K562 (cell line): ENCODE measurements around the gene ARHGAP42. TPM values are rescaled to one million over a fixed set of nuclear protein-coding genes. Genes with fewer than 3 reads are reported as not detected.

Experiments used
- ATAC-seq: fragments of 200-7000 bp; cut with Tn5 transposase; 3 replicates; pipeline ENCODE4 v1.9.1; 2020; ENCODE audit warnings: moderate library complexity
- BruUV-seq: library from RNA; stranded (reverse); fragments of 400-500 nt; replicated peaks from 2 replicates; lab custom pipeline; 2021; lab: Mats Ljungman, UMichigan
- CTCF ChIA-PET: fragments of 300-600 bp; formaldehyde crosslinking; extraction: SDS; loops from one replicate; lab custom pipeline; 2021; ENCODE audit warnings: low intra/inter-chr PET ratio; lab: Yijun Ruan, JAX
- POLR2A ChIA-PET: fragments of 300-600, 350-650 bp; sonication (Branson Sonifier 250); formaldehyde crosslinking; extraction: SDS; loops from one replicate; lab custom pipeline; 2021; ENCODE audit warnings: antibody characterized with exemption, inconsistent platforms; lab: Yijun Ruan, JAX
- DNase-seq, 4 experiments: peaks; one replicate each; pipeline versions ENCODE4 v3.0.0 to v3.0.0-alpha.2; 2011 to 2018; ENCODE audit warnings: low spot score in 3 of 4, mixed read lengths in 3 of 4; ENCODE audit errors: extremely low read depth in 1 of 4
- FAIRE-seq: peaks from 2 replicates; lab custom pipeline; 2011; peaks lifted over from hg19 to GRCh38; lab: Jason Lieb, UNC
- H2AFZ ChIP-seq: 2 replicates; pipeline ENCODE4 v1.6.0; 2011; ENCODE audit warnings: low read depth, low read length, control low read depth, inconsistent platforms
- H3K27ac ChIP-seq: fragments of 200-600 bp; 3 replicates; pipeline ENCODE4 v1.8.0; 2011; ENCODE audit warnings: low read depth, mild to moderate bottlenecking, control low read depth, inconsistent platforms, low read length, moderate library complexity, mixed read lengths; ENCODE audit errors: extremely low read depth
- H3K27me3 ChIP-seq, 2 experiments: fragments of 300-600 bp in 1 of 2; 2 replicates in 1 of 2; 3 replicates in 1 of 2; pipeline versions ENCODE4 v1.6.0 to v1.8.0; 2011; ENCODE audit warnings: inconsistent platforms in 2 of 2, low read length in 2 of 2, mild to moderate bottlenecking in 1 of 2, mixed read lengths in 1 of 2, moderate library complexity in 1 of 2; ENCODE audit not compliant: control insufficient read depth in 2 of 2, insufficient read depth in 2 of 2
- H3K36me3 ChIP-seq: fragments of 300-600 bp; 3 replicates; pipeline ENCODE4 v1.8.0; 2011; ENCODE audit warnings: mild to moderate bottlenecking, low read length, inconsistent platforms; ENCODE audit not compliant: control insufficient read depth, insufficient read depth
- H3K4me1 ChIP-seq, 2 experiments: fragments of 200-600 bp in 1 of 2; replicated peaks in 1 of 2; 2 replicates in 1 of 2; 3 replicates in 1 of 2; pipeline versions ENCODE4 v1.5.1 to v1.8.0; 2011; ENCODE audit warnings: inconsistent platforms in 2 of 2, low read length in 2 of 2, mild to moderate bottlenecking in 1 of 2, mixed read lengths in 1 of 2, moderate library complexity in 1 of 2; ENCODE audit not compliant: control insufficient read depth in 2 of 2, insufficient read depth in 2 of 2
- H3K4me2 ChIP-seq: 2 replicates; pipeline ENCODE4 v1.6.1; 2011; ENCODE audit warnings: low read length, control low read depth, inconsistent platforms, mixed read lengths; ENCODE audit not compliant: insufficient read depth
- H3K4me3 ChIP-seq: fragments of 200-600 bp; sonication (generic), shearing (Covaris generic); 2 replicates; pipeline ENCODE4 v1.5.1; 2016; ENCODE audit warnings: control low read depth, inconsistent platforms
- H3K79me2 ChIP-seq: fragments of 200-600 bp; 3 replicates; pipeline ENCODE4 v1.8.0; 2011; ENCODE audit warnings: low read length, inconsistent platforms; ENCODE audit not compliant: control insufficient read depth, insufficient read depth
- H3K9ac ChIP-seq, 2 experiments: 2 replicates each; pipeline versions ENCODE4 v1.6.0 to v1.6.1; 2011; ENCODE audit warnings: low read depth in 2 of 2, low read length in 2 of 2, control low read depth in 1 of 2, inconsistent platforms in 1 of 2, mild to moderate bottlenecking in 1 of 2, mixed read lengths in 1 of 2; ENCODE audit not compliant: insufficient read depth in 1 of 2
- H3K9me1 ChIP-seq: one replicate; pipeline ENCODE4 v1.6.0; 2011; ENCODE audit warnings: inconsistent platforms, mild to moderate bottlenecking, low read length, moderate library complexity; ENCODE audit not compliant: control insufficient read depth, insufficient read depth
- H3K9me3 ChIP-seq: replicated peaks from 2 replicates; pipeline ENCODE4 v1.5.1; 2011; ENCODE audit warnings: low read depth, low read length, inconsistent platforms; ENCODE audit not compliant: control insufficient read depth, insufficient read depth
- H4K20me1 ChIP-seq: replicated peaks from 2 replicates; pipeline ENCODE4 v1.6.1; 2011; ENCODE audit warnings: low read length, inconsistent platforms, mixed read lengths; ENCODE audit not compliant: control insufficient read depth, insufficient read depth
- ASH1L ChIP-seq: fragments of 450-650 bp; IDR thresholded peaks from 2 replicates; pipeline ENCODE4 v1.6.1; 2018; ENCODE audit warnings: borderline replicate concordance, mild to moderate bottlenecking, low read depth; ENCODE audit not compliant: partially characterized antibody
- CCAR2 ChIP-seq: fragments of 200-400 bp; formaldehyde crosslinking; IDR thresholded peaks from 2 replicates; pipeline ENCODE4 v1.6.1; 2017; ENCODE audit warnings: mild to moderate bottlenecking, low read depth, low read length
- HDAC6 ChIP-seq: IDR thresholded peaks from 2 replicates; pipeline ENCODE4 v1.6.1; 2012; ENCODE audit warnings: low read depth, mild to moderate bottlenecking, control low read depth, inconsistent platforms, low read length, moderate library complexity
- KAT2B ChIP-seq: IDR thresholded peaks from one replicate; pipeline ENCODE4 v1.6.1; 2012; ENCODE audit warnings: low read depth, mild to moderate bottlenecking, control low read depth, inconsistent platforms, low read length, moderate library complexity
- MAFK ChIP-seq: IDR thresholded peaks from 2 replicates; pipeline ENCODE4 v1.6.1; 2011; ENCODE audit warnings: low read length, improper control_type of control experiment
- POLR2A ChIP-seq: fragments of 450-650 bp; conservative IDR thresholded peaks from 2 replicates; pipeline ENCODE4 v1.6.1; 2016
- RBM25 ChIP-seq: fragments of 200-400 bp; formaldehyde crosslinking; IDR thresholded peaks from 2 replicates; pipeline ENCODE4 v1.6.1; 2018; ENCODE audit warnings: low read length, low read depth, moderate library complexity; ENCODE audit not compliant: severe bottlenecking
- RFX5 ChIP-seq: IDR thresholded peaks from 2 replicates; pipeline ENCODE4 v1.6.1; 2011; ENCODE audit warnings: low read depth, mild to moderate bottlenecking, improper control_type of control experiment, low read length
- ZNF695 ChIP-seq: fragments of 450-650 bp; formaldehyde crosslinking; IDR thresholded peaks from 2 replicates; pipeline ENCODE4 v1.4.0; 2020; ENCODE audit warnings: mild to moderate bottlenecking, moderate library complexity
- WGBS: fragments of 100-300 bp; shearing (Covaris generic); methylation state at CpG from one replicate; pipeline ENCODE4 v1.1.6; 2016; ENCODE audit warnings: low coverage, mixed read lengths; ENCODE audit not compliant: insufficient coverage; ENCODE audit errors: missing lambda C conversion rate; 5-methylcytosine and 5-hydroxymethylcytosine counted together
- in situ Hi-C: fragments of 300-500 bp; cut with MboI; formaldehyde crosslinking; loops from 4 replicates; pipeline ENCODE4 v1.15.0; 2018; ENCODE audit warnings: inconsistent platforms, mixed read lengths
- intact Hi-C: fragments of 100-400 bp; cut with micrococcal nuclease; formaldehyde crosslinking; loops from 2 replicates; pipeline ENCODE4 v1.14.2; 2022
- polyA plus RNA-seq, 8 experiments: library from polyadenylated mRNA; depleted of rRNA in 4 of 8; stranded (reverse) in 5 of 8; unstranded in 3 of 8; fragments of >200 nt; fragmentation: Nextera tagmentation in 2 of 8; fragmentation: Illumina TruSeq in 1 of 8; extraction: Ambion mirVana in 2 of 8; extraction: Trizol in 1 of 8; gene quantifications; 2 replicates each; pipeline versions ENCODE4 v1.2.1 to v1.2.3, GENCODE V29; 2011 to 2014; ENCODE audit warnings: inconsistent platforms in 1 of 8, missing spikeins in 1 of 8
- total RNA-seq, 7 experiments: library from RNA; depleted of rRNA in 6 of 7; stranded (reverse); fragments of >200 nt in 6 of 7; fragmentation: Illumina TruSeq in 2 of 7; extraction: Trizol in 2 of 7; gene quantifications; 2 replicates each; pipeline versions ENCODE4 v1.2.1 to v1.2.3, GENCODE V29; 2011 to 2021; ENCODE audit warnings: low replicate concordance in 1 of 7
- TF ChIP-seq, protein P1 (sequence below): fragments of 200-400 bp; formaldehyde crosslinking; IDR thresholded peaks from 2 replicates; pipeline ENCODE4 v1.6.1; 2017; ENCODE audit warnings: mild to moderate bottlenecking, low read depth, low read length, moderate library complexity
- TF ChIP-seq, protein P2 (sequence below): sonication (generic); formaldehyde crosslinking; IDR thresholded peaks from 2 replicates; pipeline ENCODE4 v1.5.0; 2020; ENCODE audit warnings: missing genetic modification reagents
- TF ChIP-seq, protein P3 (sequence below): fragments of 450-650 bp; formaldehyde crosslinking; conservative IDR thresholded peaks from 2 replicates; pipeline ENCODE4 v1.4.0; 2022; ENCODE audit warnings: mild to moderate bottlenecking, missing genetic modification characterization
- TF ChIP-seq, protein P4 (sequence below), 2 experiments: fragments of 450-650 bp; IDR thresholded peaks; 2 replicates each; pipeline ENCODE4 v1.6.1; 2016
- TF ChIP-seq, protein P5 (sequence below), 2 experiments: fragments of 450-650 bp in 1 of 2; IDR thresholded peaks; 2 replicates each; pipeline ENCODE4 v1.6.1; 2011 to 2017; ENCODE audit warnings: low read depth in 2 of 2, antibody characterized with exemption in 1 of 2, borderline replicate concordance in 1 of 2, low read length in 1 of 2, mild to moderate bottlenecking in 1 of 2, mixed read lengths in 1 of 2; ENCODE audit not compliant: control insufficient read depth in 1 of 2

ARHGAP42 gene
- total and polyA plus RNA-seq, 9 of the 15 experiments (the other 6 are each of a cell fraction or from before 2014, with no cell fraction given), result 0.95 to 6.1 (median 2.4) TPM

DNA sequence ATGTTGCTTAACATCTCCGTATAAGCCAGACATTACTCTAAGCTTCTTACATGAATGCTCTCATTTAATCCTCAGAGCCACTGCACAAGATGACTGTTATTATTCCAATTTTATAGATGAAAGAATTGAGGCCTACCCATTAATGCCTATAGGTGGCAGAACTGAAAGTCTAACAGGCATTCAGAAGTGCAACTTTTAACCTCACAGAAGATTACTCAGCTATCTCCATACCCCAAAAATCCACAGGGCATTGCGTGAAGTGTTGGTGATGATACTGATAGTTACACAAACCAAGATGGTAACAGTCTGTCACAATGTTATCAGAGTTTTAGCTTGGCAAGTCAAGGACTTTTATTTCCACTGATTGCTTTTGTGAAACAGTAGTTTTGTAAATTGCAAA, 130.5 kb downstream of the ARHGAP42 start:
- Histone ChIP-seq H2AFZ (no peak overlapping the region), H3K9ac (no peak overlapping the region), H3K27ac (no peak overlapping the region), H3K27me3 (no peaks in the 10 kb centered on the region), H3K36me3 (no peaks in the 10 kb centered on the region), H3K9me3 (no peaks in the 10 kb centered on the region), H3K4me3 (no peak overlapping the region), H3K9me1 (no peaks in the 10 kb centered on the region), H3K4me2 (no peak overlapping the region), H4K20me1 (no peaks in the 10 kb centered on the region), H3K79me2 (no peaks in the 10 kb centered on the region), H3K4me1 (no peaks in the 10 kb centered on the region)
- FAIRE-seq (no peak), DNase-seq (no peak), ATAC-seq (no peak)
- CTCF ChIA-PET, result no interaction called here
- BruUV-seq, result no TSS peak
- intact Hi-C loops, result no loop called here
- POLR2A ChIA-PET, result no interaction called here
- 24% methylated on average over 2 of the region's 2 CpGs for WGBS
- in situ Hi-C loops, result no loop called here
- TF ChIP-seq ASH1L (no peak), POLR2A (no peak), KAT2B (no peak), HDAC6 (no peak), RBM25 (no peak), RFX5 (no peak), MAFK (no peak), ZNF695 (CRISPR knock-in tag) (no peak), CCAR2 (no peak)
- TF ChIP-seq, protein P1, sequence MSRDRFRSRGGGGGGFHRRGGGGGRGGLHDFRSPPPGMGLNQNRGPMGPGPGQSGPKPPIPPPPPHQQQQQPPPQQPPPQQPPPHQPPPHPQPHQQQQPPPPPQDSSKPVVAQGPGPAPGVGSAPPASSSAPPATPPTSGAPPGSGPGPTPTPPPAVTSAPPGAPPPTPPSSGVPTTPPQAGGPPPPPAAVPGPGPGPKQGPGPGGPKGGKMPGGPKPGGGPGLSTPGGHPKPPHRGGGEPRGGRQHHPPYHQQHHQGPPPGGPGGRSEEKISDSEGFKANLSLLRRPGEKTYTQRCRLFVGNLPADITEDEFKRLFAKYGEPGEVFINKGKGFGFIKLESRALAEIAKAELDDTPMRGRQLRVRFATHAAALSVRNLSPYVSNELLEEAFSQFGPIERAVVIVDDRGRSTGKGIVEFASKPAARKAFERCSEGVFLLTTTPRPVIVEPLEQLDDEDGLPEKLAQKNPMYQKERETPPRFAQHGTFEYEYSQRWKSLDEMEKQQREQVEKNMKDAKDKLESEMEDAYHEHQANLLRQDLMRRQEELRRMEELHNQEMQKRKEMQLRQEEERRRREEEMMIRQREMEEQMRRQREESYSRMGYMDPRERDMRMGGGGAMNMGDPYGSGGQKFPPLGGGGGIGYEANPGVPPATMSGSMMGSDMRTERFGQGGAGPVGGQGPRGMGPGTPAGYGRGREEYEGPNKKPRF, result no peak
- TF ChIP-seq, protein P2, sequence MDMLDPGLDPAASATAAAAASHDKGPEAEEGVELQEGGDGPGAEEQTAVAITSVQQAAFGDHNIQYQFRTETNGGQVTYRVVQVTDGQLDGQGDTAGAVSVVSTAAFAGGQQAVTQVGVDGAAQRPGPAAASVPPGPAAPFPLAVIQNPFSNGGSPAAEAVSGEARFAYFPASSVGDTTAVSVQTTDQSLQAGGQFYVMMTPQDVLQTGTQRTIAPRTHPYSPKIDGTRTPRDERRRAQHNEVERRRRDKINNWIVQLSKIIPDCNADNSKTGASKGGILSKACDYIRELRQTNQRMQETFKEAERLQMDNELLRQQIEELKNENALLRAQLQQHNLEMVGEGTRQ (CRISPR knock-in tag), result no peak
- TF ChIP-seq, protein P3, sequence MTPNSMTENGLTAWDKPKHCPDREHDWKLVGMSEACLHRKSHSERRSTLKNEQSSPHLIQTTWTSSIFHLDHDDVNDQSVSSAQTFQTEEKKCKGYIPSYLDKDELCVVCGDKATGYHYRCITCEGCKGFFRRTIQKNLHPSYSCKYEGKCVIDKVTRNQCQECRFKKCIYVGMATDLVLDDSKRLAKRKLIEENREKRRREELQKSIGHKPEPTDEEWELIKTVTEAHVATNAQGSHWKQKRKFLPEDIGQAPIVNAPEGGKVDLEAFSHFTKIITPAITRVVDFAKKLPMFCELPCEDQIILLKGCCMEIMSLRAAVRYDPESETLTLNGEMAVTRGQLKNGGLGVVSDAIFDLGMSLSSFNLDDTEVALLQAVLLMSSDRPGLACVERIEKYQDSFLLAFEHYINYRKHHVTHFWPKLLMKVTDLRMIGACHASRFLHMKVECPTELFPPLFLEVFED (CRISPR knock-in tag), result no peak
- TF ChIP-seq, protein P4, sequence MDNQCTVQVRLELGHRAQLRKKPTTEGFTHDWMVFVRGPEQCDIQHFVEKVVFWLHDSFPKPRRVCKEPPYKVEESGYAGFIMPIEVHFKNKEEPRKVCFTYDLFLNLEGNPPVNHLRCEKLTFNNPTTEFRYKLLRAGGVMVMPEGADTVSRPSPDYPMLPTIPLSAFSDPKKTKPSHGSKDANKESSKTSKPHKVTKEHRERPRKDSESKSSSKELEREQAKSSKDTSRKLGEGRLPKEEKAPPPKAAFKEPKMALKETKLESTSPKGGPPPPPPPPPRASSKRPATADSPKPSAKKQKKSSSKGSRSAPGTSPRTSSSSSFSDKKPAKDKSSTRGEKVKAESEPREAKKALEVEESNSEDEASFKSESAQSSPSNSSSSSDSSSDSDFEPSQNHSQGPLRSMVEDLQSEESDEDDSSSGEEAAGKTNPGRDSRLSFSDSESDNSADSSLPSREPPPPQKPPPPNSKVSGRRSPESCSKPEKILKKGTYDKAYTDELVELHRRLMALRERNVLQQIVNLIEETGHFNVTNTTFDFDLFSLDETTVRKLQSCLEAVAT (IDR thresholded peaks at IDR 0.05), result no peak
- TF ChIP-seq, protein P5, sequence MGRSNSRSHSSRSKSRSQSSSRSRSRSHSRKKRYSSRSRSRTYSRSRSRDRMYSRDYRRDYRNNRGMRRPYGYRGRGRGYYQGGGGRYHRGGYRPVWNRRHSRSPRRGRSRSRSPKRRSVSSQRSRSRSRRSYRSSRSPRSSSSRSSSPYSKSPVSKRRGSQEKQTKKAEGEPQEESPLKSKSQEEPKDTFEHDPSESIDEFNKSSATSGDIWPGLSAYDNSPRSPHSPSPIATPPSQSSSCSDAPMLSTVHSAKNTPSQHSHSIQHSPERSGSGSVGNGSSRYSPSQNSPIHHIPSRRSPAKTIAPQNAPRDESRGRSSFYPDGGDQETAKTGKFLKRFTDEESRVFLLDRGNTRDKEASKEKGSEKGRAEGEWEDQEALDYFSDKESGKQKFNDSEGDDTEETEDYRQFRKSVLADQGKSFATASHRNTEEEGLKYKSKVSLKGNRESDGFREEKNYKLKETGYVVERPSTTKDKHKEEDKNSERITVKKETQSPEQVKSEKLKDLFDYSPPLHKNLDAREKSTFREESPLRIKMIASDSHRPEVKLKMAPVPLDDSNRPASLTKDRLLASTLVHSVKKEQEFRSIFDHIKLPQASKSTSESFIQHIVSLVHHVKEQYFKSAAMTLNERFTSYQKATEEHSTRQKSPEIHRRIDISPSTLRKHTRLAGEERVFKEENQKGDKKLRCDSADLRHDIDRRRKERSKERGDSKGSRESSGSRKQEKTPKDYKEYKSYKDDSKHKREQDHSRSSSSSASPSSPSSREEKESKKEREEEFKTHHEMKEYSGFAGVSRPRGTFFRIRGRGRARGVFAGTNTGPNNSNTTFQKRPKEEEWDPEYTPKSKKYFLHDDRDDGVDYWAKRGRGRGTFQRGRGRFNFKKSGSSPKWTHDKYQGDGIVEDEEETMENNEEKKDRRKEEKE (IDR thresholded peaks at IDR 0.05; ENCODE audit: borderline replicate concordance in 1 of 2, control insufficient read depth in 1 of 2, low read depth in 2 of 2, low read length in 1 of 2), result no peak
